ENCODE measurements around the gene DIS3L2.

GRCh38 chr2:232324778-232325177 lies 363.3 kb downstream of the DIS3L2 start:
- no peak for TF ChIP-seq CTCF (IDR thresholded peaks at IDR 0.05)
- TF ChIP-seq POLR2AphosphoS5 (IDR thresholded peaks at IDR 0.05), result no peak
